NCI-H748 (cell line): ENCODE data around the gene TBL1Y.
"Not testable (repeated sequence)": the region's sequence is repeated elsewhere in the genome, so short reads cannot be mapped to it uniquely, and the experiment has no call there.

ENCODE experiments used
- DNase-seq: peaks from one replicate; lab custom pipeline; 2025; ENCODE audit not compliant: unreplicated experiment; lab: John Stamatoyannopoulos, UW

Gene TBL1Y

DNA sequence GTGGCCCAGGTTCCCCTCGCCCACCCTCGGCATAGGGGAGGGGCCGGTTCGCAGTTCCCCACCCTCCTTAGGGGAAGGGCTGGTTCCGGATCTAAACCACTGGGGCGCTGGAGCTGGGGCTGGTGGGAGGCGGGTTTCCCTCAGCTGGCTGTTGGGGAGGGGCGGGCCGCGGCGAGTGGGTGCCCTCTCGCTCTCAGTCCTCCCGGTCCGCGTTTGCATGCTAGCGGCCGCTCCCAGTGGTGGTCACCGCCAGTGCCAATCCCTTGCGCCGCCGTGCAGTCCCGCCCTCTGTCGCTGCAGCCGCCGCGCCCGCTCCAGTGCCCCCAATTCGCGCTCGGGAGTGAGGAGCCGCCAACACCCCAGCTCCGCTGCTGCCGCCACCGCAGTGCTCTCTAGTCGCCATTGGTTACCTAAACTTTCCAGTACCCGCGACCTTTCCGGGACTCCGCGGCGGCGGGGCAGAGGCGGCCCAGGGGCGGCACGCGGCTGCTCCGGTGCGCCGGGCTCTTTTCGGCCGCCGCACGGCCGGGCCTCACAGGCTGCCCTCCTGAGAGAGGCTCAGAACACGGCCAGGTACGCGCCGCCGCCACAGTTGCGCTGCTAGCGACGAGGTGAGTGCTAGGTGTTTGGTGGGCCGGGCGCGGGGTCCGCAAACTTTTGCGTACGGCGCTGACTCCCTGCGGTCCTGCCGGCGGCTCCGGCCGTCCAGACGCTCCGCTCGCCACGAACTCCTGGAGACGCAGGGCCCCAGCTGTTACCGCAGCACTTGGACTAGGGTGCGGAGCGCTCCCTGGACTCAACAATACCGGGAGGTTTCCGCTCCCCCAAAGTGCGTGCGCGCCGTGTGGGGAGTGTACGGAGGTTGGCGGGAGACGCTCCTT, at the start of gene TBL1Y:
TSS of gene TBL1Y (plus strand) at position 326 of the 881 bp plus-strand sequence. CDS start 114,388 bp downstream, outside the sequence.
- no peak for DNase-seq

DNA sequence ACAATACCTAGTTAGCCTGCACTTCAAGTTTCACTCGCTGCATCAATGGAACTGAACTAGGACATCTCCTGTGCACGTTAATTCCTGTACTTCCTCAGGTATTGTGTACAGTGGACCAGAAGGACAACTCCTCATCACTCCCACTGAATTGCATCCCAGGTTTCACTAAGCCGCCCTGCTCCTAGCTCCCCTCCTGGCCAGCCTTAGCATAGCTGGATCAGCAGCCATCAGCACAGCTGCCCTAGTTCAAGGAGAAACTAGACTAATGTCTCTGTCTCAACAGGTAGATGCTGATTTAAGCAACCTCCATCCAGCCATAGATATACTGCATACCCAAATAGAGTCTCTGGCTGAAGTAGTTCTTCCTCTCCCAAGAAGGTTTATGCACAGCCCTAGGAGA, 16.0 kb upstream of the TBL1Y start:
- no peak for DNase-seq

DNA sequence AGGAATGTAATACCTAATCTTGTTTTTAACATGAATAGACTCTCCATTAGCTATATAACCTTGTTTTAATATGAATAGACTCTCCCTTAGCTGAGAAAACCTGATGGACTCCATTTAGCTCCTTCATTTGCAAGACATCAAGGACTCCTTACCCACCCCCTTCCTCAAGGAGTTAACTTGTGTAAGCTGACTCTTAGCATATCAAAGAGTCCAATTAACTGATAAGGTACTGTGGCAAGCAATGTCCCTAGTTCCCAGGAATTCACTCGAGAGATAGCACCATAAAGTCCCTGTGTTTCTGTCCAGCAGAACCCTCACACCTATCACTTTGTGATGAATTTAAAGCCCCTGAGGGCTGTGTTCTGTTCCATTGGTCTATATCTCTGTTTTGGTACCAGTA, 15.3 kb upstream of the TBL1Y start:
- DNase-seq, result no peak

DNA sequence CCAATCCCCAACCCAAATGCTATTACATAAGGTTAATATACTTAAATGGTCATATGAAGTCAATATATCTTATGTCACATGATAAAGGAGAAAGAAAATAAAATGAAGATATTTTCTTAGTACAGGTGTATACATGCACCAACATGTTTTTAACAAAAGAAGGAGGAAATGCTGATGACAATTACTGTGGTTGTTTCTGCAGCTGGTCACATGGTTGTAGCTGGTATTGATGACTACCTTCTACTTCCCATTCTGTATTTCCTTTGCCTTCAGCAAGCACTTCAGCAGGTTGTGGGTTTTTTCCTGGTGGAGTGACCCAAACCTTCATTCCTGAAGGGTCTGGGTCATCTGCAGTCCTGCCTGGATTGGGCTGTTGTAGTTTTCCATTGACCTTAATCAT, 8.4 kb upstream of the TBL1Y start:
- DNase-seq, result not testable (repeated sequence)

DNA sequence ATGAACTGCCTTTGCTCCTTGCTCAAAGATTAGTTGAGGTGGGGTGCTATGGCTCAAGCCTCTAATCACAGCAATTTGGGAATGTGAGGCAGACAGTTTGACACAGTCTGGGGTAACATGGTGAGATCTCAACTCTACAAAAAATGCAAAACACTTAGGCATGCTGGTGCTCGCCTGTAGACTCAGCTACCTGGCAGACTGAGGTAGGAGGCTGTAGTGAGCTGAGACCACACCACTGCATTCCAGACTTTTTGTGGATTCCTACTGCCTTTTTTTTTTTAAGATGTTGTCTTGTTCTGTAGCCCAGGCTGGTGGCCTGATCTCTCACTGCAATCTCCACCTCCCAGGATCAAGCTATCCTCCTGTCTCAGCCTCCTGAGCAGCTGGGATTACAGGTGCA, 2.9 kb upstream of the TBL1Y start:
- DNase-seq, result no peak

DNA sequence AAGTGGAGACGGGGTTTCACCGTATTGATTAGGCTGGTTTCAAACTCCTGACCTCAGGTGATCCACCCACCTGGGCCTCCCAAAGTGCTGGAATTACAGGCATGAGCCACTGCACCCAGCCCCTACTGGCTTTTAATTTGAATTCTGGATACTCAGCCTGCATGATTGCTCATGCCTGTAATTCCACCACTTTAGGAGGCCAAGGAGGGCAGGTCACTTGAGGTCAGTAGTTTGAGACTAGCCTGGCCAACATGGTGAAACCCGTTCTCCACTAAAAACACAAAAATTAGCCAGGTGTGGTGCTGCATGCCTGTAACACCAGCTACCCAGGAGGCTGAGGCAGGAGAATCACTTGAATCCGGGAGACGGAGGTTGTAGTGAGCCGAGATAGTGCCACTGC, 2.5 kb upstream of the TBL1Y start:
- DNase-seq, result not testable (repeated sequence)

DNA sequence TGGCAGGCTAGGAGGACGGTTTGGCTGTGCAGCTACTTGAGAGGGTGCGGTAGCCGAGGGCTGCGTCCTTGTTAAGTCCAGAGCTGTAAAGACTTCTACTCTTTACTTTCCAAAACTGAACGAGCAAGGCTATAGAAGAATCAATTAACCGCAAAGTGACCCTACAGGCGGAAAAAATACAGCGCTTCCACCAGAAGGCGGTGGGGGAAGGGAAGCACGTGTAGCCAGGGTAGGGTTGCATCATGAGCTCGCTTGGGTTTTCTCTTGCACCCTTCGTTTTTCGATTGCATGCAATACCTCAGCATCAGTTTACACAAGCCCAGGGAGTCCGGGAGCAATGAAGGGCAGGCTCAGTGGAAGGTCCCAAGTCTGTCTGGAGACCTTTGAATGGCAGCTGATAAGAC, 1.4 kb upstream of the TBL1Y start:
- no peak for DNase-seq

DNA sequence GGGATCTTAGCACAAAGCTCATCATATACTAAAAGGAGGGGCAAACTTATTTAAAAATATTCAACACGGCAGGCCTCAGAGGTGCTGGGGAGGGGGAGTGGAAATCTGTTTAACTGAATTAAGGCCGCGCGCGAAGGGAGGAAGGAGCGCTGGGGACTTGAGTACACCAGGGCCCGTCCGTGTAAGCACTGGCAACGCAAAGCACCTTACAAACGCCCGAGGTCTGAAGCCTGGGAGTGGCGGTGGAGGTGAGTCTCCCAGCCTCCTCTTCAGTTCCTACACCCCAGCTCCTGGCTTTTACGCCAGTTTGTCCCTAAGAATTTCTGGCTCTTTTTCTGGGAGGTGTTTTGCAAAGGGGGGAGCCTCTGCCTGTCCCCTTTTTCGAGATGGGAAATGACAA, 641 bp upstream of the TBL1Y start:
- no peak for DNase-seq

DNA sequence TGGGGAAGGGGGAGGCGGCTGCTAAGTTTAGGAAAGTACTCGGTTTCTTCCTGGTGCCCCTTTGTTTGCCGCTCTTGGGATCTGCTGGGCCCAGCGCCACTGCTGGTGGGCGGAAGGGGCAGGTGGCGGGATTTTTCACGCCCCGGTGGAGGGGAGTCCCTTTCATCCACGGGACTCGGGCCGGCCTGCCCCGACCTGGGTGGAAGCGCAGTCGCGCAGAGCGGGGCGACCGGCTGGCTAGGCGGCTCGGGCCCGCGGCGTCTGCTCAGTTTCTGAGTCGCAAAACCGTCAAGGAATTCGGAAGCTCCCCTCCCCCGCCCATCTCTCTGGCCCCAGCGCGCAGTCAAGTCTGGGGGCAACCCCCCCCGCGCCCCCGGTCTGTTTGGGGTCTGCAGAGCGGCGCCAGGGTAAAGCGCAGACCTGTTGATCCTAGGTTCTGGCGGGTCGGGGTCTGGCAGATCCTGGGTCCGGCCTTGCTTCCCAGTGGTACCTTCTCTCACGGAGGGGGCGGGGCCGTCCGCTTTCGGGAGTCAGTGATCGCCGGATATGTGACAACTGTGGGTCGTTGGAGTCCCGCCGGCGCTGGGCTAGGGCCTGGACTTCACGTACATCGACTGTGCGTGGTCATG, 870 bp downstream of the TBL1Y start, which contains the start of gene AMELY:
TSS of gene AMELY (minus strand) at position 500 of the 629 bp plus-strand sequence. CDS start 39,144 bp downstream, outside the sequence.
- DNase-seq, result no peak

DNA sequence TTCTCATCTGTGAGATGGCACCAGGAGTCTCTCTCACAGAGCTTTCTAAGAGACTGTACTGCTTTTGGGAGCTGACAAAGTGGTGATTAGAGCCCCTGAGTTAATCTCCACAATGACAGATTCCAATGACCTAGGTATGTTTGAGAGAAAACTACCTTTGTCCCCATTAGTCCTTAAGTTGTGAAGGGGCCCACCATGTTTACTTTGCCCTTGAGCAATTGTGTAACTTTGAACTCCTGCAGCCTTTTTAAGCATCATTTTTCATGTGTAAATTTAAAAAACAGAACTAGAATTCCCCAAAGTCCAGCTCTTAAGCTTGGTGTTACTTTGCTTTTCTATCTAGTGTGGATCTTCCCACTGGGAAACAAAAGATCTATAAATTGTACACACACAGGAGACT, 2.9 kb downstream of the TBL1Y start:
- no peak for DNase-seq

DNA sequence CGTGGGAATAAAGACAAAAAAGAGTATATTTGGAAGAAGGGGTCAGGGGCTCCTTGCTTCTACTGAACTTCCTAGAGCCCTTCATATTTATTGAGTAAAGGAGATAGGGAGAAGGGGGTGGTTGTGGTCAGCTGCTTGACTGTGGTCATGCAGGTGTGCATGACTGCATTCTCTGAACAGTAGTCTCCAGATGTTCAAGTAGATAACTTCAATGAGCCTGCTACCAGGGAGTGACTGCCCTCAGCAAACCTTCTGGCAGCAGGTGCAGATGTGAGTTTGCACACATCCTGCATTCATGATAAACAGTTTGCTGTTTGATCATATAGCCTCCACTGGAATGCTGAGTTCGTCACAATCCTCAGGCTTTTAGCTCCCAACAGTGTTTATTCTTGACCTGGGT, 10.6 kb downstream of the TBL1Y start:
- no peak for DNase-seq

DNA sequence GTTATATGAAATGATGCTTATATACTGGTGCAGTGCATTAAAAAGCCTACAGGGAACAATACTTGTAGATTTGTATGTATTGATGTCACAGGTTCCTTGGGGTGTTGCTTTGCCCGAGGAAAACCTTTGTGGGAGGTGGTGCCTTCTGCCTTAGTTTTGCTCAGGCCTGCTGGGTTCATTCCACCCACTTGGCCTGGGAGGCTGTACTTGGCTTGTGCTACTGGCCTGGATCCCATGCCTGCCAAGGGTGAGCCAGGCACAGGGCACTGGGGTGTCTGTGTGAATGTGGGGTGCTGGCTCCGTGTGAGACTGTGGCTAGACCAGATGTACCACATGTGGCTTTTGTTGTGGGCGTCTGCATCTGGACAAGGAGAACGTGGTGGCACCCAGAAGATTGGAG, 17.8 kb downstream of the TBL1Y start:
- no peak for DNase-seq

DNA sequence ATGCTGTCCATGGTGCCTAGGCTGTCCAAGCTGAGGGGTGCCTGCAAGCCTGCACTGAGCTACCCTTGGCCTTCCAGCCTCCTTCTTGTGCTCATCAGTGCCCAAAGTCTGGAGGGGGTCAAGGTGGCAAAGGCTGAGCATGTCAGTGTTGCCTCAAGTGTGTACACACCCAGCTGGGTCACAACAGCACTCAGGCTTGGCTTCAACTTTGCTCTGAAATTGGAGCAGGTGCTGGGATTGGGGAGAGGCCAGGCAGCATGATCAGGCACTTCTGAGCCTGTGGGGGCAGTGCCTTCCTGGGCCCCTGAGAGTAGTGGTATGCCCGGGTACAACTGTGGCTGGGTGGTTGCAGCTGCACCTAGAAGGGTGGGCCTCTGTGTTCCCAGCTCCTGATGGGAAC, 18.7 kb downstream of the TBL1Y start:
- DNase-seq, result no peak

DNA sequence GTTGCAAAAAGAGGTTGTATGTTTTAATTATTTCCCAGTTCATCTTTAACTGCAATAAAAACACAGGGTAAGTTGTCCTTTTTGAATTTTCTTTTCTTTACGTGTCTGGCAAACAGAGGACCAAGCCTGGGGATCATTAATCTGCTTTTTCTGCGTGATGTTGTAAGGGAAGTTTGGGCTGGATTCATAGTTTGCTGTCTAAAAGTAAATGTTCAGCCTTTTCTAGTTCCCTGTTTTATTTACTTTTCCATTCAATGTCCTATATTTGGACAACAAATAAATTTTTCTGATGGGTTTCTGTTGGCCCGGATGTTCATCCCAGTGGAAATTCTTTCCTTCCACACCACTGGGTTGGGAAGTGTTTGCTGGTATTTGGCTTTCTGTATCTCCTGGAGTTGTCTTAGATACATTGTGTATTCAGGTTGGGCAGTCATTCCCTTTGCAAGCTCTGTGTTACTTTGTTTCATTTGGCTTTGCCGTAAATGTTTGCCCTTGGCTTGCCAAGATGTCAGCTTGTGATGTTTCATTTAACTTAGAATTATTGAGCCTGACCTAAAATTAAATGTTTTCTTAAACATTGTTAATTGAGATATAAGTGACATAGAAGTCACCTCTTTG, 21.4 kb downstream of the TBL1Y start:
- no peak for DNase-seq

DNA sequence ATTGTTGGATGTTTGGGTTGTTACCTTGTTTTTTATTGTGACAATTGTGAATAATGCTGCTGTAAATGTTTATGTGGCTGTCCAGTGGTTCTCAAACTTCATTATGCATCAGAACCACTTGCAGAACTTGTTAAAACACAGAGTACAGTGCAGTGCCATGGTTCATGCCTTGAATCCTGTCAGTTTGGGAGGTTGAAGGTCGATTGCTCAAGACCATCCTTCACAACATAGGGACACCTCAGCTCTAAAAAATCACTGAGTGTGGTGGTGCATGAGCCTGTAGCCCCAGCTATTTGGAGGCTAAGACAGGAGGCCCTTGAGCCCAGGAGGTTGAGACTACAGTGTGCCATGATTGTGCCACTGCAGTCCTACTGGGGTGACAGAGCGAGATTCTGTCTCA, 25.0 kb downstream of the TBL1Y start:
- no peak for DNase-seq

DNA sequence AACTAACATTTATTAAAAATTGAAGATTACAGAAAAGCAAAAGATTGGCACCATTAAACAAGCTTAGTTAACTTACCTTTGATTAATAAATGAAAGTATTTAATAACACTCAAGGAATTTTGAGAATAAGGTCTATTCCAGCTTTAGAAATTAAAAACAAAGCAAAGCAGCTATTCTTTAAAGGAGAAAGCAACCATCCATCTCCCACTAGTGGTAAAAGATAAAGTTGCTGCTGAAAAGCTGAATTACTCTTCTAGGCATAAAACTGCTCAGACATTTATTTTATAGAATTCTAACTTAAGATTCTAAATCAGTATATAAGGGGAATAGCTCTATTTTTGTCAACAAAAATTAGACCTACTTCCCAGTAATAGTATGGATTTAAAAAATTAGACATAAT, 37.2 kb downstream of the TBL1Y start:
- no peak for DNase-seq

DNA sequence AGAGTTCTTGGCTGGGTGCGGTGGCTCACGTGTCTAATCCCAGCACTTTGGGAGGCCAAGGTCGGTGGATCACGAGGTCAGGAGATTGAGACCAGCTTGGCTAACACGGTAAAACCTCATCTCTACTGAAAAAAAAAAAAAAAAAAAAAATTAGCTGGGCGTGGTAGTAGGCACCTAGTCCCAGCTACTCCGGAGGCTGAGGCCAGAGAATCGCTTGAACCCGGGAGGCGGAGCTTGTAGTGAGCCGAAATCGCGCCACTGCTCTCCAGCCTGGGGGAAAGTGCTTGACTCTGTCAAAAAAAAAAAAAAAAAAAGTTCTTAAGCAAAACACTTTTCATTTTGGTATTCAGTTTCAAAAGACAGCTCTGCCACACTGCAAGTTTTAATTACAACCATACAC, 37.9 kb downstream of the TBL1Y start:
- no peak for DNase-seq

DNA sequence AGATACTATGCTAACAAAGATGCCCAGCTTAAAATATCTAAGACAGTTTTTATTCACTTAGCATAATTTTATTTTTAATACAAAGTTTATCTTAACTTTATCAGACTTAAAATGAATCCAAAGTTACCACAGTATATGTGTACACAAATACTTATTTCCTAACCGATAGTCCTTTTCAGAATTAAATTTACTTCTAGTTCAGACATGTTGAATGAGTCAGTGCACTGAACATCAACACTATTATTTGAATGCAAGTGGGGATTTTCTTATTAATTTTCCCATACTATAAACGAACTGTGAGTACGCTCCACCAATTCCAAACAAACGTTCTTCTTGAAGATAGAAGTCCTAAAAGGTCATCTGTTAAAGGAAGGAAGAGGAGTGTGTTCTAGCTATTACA, 39.5 kb downstream of the TBL1Y start:
- no peak for DNase-seq

DNA sequence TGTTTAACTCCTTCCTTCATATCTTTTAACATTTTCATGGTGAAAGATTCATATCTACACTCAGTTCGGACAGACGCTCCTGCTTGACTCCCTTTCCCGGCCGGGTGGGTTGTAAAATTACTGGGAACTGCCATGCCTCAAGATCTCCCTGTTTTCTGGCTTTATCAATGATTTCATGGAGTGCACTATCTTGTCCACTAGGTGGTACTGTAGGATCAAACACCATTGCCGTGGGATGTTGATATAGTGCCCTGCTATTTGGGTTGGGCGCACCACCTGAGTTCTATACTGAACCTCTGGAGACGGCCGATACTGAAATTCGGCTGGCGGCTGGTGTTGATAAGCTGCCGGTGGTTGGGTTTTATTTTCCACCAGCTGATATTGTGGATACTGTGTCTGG, 54.2 kb downstream of the TBL1Y start:
- DNase-seq, result no peak

DNA sequence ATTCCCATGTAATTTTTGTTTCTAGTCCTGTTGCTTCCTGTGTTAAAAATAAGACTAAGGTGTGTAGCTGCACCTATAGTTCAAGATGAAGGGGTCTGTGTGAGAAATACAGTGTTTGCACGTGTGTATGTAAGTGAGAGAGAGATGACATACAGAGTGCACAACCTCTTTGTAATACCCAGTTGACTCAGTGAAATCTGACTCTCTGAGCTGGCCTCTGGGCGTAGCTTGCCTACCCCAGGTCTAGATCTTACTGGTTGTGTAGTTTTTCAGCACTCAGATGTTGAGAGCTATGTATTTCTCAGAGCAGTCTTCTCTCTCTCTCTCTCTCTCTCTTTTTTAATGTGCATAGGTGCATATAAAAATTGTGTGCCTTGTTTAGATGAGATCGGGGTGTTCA, 56.0 kb downstream of the TBL1Y start:
- no peak for DNase-seq

DNA sequence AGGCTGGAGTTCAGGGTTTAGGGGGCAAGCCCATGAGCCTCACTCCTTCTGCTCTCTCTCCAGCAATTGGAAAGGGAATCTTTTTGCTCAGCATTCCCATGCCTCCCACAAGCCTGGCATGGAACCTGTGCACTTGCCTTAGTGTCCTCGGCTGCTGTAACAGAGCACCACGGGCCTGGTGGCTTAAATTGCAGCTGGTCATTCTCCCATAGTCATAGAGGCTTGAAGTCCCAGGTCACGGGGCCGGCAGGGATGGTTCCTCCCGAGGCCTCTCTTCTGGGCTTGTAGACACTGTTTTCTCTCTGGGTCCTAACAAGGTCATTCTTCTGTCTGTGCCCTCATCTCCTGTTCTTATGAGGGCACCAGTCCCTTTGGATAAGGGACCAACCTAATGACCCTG, 57.2 kb downstream of the TBL1Y start:
- DNase-seq, result no peak

DNA sequence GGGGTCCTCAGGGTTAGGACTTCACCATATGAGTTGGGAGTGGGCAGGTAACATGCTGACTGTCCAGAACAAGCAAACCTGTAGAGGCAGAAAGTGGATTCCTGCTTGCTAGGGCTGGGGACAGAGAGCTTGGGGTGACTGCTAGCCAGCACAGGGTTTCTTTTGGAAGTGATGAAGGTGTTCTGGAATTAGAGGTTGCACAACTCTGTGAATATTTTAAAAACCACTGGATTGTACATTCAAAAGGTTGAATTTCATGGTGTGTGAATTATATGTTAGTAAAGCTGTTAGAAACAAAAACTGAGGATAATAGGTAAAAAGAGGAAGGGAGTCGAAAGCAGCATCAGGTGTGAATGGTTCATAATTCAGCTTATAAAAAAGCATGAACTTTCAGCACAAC, 57.7 kb downstream of the TBL1Y start:
- DNase-seq, result no peak
